ENCODE data around the gene VCX3B.

Gene VCX3B

DNA sequence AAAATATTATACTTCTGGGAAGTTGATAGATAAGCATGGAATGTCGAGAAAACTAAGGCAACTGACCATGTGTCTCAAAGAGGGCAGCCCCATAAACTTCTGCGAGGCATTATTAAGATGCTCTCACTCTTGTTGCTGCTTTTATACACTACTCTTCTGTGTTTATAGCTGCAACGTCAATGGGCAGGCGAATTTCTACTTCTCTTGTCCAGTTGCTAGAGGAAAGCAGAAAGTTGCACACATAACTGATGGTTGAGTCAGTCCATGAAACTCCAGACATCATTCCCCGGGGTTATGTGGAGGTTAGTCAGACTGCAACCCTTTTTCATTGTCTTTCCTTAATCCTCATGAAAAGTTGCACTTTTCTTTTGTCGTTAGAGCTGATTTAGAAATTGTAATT, 39.8 kb downstream of the VCX3B start:
- H3K27me3 Mint-ChIP-seq = no peaks in the 10 kb centered on the region
- H3K27ac Mint-ChIP-seq = no peak overlapping the region
- DNase-seq (no peak), ATAC-seq (no peak)
- H3K9me3 Mint-ChIP-seq = no peaks in the 10 kb centered on the region
- H3K4me1 Mint-ChIP-seq = no peaks in the 10 kb centered on the region
- no peak overlapping the region for H3K4me3 Mint-ChIP-seq
